HG02763 (cell line): ENCODE measurements around the gene OPHN1.
"Not testable (repeated sequence)": the region's sequence is repeated elsewhere in the genome, so short reads cannot be mapped to it uniquely, and the experiment has no call there.

Experiments
- ATAC-seq: cut with Tn5 transposase; IDR thresholded peaks from one replicate; pipeline ENCODE4 v1.9.1; 2021; ENCODE audit warnings: mild to moderate bottlenecking, moderate library complexity; ENCODE audit not compliant: unreplicated experiment

OPHN1 gene

GRCh38 chrX:68424719-68425118 lies 8.6 kb downstream of the OPHN1 start:
- no peak for ATAC-seq

DNA sequence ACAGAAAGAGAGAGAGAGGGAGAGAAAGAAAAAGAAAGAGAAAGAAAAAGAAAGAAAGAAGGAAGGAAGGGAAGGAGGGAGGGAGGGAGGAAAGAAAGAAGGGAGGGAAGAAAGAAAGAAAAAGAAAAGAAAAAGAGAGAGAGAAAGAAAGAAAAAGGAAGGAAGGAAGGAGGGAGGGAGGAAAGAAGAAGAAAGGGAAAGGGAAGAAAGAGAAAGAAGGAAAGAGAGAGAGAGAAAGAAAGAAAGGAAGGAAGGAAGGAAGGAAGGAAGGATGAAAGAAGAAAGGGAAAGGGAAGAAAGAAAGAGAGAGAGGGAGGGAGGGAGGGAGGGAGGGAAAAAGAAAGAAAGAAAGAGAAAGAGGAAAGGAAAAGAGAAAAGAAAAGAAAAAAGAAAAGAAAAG lies 10.8 kb downstream of the OPHN1 start:
- no peak for ATAC-seq

- ATAC-seq = no peak
Measured at GRCh38 chrX:68421636-68422035, 11.7 kb downstream of the OPHN1 start.

DNA sequence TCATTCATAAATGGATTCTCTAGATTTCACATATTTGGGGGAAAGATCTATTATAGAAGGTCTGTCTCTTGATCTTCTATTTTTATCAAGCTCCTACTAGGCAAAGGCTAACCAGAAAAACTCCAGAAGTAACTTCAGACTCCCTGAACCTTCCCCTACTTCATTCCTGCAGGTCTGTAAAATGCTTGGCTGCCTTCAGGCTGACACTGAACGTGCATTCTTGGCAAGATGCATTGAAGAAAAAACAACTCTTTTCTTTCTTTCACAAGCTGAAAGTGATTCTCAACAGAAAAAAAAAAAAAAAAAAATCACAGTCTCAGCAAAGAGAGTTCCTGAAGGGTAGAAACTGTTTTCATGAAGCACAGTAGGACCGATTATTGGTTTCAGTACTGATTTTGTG lies 12.7 kb downstream of the OPHN1 start:
- ATAC-seq = no peak

DNA sequence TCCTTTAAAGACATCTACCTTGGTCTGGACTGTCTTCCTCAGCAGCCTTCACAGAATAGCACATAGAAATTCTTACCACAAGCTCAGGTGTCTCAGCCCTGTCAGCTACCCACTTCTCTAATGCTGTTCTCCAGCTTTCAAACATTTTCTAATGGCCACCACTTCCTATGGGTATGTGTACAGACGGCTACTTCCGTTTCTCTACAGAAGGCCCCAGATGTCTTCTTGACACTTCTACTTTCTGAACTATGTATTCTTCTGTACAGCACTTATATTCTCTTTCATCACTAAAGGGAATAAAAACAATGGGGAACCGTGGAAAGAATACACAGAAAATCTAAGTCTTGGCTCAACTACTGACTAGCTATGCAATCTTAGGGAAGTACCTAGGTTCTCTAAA lies 13.3 kb downstream of the OPHN1 start:
- no peak for ATAC-seq

DNA sequence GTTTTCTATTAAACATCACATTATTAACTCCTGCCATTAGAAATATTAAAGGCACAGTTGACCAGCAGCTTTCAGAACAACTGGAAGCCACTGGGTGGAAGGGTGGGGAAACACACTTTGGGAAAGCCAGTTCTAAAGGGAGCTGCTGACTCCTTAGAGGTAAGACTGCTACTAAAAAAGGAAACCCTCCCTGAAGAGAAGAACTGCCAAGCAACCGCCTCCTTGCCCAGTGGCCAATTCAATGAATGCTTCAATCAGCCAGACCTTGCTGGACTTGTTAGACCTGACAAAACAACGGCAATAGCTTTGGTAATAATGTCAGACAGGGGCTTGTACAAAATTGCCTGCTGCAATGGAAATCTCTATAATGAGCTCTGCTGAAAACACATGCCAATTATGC lies 15.6 kb downstream of the OPHN1 start:
- no peak for ATAC-seq

GRCh38 chrX:68416592-68416991 lies 16.7 kb downstream of the OPHN1 start:
- ATAC-seq = no peak

GRCh38 chrX:68415316-68415715 lies 18.0 kb downstream of the OPHN1 start:
- no peak for ATAC-seq

DNA sequence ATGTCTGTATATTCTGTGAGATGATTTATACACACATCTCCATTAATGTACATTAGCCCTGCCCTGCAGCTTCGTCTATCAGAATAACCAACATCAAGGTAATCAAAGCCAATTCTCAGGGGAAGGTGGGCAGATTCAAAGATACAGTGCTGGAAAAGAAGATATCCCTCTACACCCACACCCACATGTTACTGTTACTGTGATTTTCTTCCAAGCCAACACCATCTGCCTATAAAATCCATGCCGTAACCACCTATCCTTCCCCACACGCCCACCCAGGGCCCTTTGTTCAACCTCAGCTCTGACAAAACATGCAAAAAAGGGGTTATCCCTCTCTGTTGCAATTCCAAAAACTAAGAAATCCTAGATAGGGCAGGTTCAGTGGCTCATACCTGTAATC lies 20.0 kb downstream of the OPHN1 start:
- no peak for ATAC-seq

DNA sequence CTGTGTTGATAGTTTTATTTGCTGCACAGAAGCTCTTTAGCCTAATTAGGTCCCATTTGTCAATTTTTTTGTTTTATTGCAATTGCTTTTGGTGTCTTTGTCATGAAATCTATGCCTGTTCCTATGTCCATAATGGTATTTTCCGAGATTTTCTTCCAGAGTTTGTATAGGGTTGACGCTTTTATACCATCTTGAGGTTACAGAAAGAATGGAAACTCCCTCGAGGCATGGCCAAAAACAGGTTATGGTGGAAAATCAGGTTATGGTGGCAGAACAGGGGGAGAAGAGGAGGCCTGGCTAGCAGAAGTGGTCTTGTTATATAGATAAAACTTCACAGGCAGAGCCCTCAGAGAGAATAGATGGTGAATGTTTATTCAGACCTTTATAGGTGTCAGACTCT lies 21.6 kb downstream of the OPHN1 start:
- ATAC-seq = no peak

DNA sequence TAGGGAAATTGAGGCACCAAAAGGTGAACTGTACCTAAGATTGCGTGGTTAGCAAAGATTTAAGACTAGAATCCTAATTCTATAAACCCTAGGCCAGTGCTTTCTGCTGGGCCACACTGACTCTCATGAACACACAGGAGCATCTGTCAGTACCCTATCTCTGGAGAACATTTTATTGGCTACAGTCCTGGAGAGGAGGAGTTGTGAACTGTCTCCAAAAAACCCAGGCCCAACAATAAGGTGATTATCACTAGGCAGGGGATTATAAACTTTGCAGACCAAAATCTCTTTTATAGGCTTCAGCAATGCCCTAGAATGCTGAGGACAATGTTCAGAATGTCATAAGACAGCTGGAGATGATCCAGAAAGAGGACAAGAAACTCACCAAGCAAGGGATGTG lies 24.1 kb downstream of the OPHN1 start:
- no peak for ATAC-seq

DNA sequence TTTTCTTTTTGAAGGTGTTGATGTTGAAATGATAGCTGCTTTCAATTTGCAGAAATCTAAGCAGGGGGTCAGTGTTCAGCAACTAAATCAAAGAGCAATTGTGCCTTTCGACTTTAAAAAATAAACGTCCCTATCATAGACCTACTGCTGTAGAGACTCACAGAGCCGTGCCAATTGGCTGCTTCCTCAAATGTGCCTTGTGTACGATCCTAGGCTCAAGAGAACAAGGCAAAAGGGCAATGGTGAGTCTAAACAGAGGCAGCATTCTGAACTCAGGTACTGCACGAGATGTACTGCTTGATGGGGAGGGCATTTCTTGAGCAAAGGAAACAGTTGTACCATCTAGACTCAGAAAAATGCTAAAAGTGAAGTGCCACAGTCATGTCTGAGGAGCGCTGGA lies 29.8 kb downstream of the OPHN1 start:
- no peak for ATAC-seq

- no peak for ATAC-seq
Measured at GRCh38 chrX:68403038-68403437, 30.3 kb downstream of the OPHN1 start.

DNA sequence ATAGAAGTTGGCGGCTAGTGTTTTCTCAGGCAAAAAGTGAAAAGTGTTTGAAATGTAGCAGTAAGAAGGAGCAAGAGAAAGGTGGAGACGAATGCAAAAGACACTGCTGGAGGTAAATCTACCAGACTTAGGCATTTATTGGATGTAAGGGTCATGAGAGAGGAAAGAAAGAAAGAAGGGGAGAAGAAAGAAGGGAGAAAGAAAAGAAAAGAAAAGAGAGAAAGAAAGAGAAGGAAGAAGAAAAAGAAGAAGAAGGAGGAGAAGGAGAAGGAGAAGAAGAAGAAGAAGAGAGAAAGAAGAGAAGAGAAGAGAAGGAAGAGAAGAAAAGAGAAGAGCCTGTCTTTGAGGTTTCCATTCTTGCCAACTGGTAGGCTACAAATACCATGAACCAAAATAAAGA lies 31.2 kb downstream of the OPHN1 start:
- no peak for ATAC-seq

DNA sequence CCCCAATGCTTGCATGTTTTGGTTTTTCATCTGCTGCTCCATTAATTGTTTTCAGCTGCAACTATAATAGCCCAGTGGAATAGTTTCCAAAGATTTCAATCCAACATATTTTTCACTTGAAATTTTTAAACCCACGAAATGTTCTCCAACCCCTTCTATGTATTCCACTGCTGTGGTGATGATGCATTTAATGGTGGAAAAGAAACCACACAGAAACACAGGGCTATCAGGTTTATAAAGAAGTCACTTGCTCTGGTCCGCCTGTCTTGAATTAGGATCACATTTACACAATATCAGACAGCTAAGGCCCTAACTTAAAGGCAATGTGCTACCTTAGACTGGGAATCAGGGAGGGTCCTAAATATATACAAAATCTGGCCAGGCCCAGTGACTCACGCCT lies 35.0 kb downstream of the OPHN1 start:
- ATAC-seq = no peak

- ATAC-seq = no peak
Measured at GRCh38 chrX:68396953-68397352, 36.3 kb downstream of the OPHN1 start.

DNA sequence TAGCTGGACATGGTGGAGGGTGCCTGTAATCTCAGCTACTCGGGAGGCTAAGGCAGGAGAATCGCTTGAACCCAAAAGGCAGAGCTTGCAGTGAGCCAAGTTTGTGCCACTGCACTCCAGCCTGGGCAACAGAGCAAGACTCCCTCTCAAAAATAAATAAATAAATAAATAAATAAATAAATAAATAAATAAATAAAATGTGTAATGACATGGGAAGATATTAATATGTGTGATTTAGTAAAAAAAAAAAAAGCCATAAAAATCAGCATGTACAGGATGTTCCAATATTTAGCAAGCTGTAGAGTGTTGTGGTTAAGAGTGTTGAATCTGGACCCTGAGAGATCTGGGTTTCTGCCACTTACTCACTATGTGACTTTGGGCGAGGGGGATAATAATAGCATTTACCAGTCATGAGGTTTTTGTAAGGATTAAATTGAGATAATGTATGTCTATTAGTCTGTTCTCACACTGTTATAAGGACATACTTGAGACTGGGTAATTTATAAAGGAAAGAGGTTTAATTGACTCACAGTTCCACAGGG lies 43.8 kb downstream of the OPHN1 start:
- ATAC-seq = not testable (repeated sequence)

DNA sequence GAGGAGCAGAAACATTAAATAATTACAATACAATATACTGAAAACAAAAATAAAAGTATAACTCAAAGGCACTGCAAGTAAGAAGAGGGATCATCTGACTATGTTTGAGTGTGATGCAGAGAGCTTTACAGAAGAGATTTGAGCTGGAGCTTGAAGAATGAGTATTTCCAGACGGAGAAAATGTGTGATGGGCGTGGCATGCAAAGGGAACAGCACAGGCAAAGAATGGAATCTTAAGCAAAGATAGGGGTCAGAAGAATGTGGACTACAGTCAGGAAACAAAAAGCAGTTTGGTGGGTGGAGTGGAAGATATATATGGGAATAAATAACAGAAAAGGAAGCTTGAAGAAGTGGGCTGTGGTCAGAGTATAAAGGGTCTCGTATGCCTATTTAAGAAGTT lies 45.5 kb downstream of the OPHN1 start:
- no peak for ATAC-seq

- no peak for ATAC-seq
Measured at GRCh38 chrX:68383540-68383939, 49.8 kb downstream of the OPHN1 start.

- ATAC-seq = not testable (repeated sequence)
Measured at GRCh38 chrX:68377579-68377978, 55.7 kb downstream of the OPHN1 start.

DNA sequence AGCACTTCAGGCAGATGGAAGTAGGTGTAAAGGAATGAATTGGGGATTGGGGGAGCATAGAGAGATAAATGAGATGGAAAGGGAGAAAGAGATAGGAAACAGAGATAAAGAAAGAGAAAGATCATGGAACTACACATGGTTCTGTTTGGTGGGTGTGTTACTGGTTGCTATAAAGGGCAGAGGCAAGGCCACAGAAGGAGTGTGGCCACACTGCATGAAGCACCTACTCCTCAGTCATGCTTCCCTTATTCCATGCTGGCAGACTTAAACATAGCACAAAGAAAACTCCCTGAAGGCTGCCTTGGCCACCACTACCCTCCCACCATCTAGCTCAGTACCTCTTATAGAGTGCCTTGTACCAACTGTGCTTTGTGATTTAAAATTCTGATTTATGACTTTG lies 56.9 kb downstream of the OPHN1 start:
- ATAC-seq = no peak

DNA sequence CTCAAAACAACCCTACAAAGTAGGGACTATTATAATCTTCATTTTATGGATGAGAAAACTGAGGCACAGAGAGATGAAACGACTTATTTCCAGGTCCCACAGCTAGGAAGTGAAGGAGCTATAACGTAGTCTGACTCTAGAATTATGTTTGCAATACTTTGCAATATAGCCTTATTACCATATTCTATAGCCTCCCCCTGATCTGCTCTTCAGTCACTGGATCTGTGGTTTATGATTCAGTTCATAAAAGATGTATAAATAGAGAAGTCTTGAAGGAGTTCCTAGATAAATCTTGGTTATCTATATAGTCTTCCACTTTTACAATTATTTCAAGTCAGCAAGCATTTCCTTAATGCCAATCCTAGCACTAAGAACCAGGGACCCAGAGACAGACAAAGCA lies 57.5 kb downstream of the OPHN1 start:
- no peak for ATAC-seq

GRCh38 chrX:68372665-68373064 lies 60.6 kb downstream of the OPHN1 start:
- no peak for ATAC-seq

DNA sequence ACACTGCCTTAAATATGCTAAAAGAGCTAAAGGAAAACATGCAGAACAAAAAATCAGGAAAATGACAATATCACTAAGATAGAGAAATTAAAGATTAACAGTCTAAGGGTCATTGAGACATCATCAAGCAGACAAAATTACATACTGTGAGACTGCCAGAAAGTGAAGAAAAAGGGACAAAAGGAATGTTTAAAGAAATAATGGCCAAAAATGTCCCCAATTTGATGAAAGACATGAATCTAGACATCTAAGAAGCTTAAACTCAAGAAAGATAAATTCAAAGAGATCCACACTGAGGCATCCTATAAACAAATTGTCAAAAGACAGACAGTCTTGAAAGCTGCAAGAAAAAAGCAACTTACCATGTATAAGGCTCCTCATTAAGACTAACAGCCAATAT lies 63.7 kb downstream of the OPHN1 start:
- no peak for ATAC-seq
